CD4-positive, alpha-beta T cell treated with Interleukin-15 for 4 hours (primary cell): ENCODE measurements around the gene DIO3.
"Not testable (repeated sequence)": the region's sequence is repeated elsewhere in the genome, so short reads cannot be mapped to it uniquely, and the experiment has no call there.

Source experiments
- DNase-seq: peaks from one replicate; pipeline ENCODE4 v3.0.0-alpha.2; 2020; ENCODE audit warnings: low spot score

The DIO3 gene

GRCh38 chr14:101543814-101544213 lies 17.5 kb upstream of the DIO3 start:
- no peak for DNase-seq

GRCh38 chr14:101544550-101544949 lies 16.7 kb upstream of the DIO3 start:
- no peak for DNase-seq

GRCh38 chr14:101546706-101547105 lies 14.6 kb upstream of the DIO3 start:
- no peak for DNase-seq

GRCh38 chr14:101547107-101547738 lies 14.1 kb upstream of the DIO3 start:
- DNase-seq = no peak

GRCh38 chr14:101547961-101548669 lies 13.2 kb upstream of the DIO3 start:
- no peak for DNase-seq

- DNase-seq = no peak
These were observed 12.6 kb upstream of the DIO3 start for GRCh38 chr14:101548710-101549109.

GRCh38 chr14:101549154-101549553 lies 12.1 kb upstream of the DIO3 start:
- DNase-seq = no peak

GRCh38 chr14:101550202-101550912 lies 10.9 kb upstream of the DIO3 start:
- not testable (repeated sequence) for DNase-seq

- DNase-seq = no peak
These were observed 9.3 kb upstream of the DIO3 start for GRCh38 chr14:101551729-101552595.

- DNase-seq = no peak
These were observed 8.5 kb upstream of the DIO3 start for GRCh38 chr14:101552786-101553231.

- no peak for DNase-seq
These were observed 7.9 kb upstream of the DIO3 start for GRCh38 chr14:101553393-101553792.

GRCh38 chr14:101553931-101554330 lies 7.4 kb upstream of the DIO3 start:
- no peak for DNase-seq

- no peak for DNase-seq
These were observed 6.2 kb upstream of the DIO3 start for GRCh38 chr14:101554991-101555668.

- not testable (repeated sequence) for DNase-seq
These were observed 5.6 kb upstream of the DIO3 start for GRCh38 chr14:101555669-101556043.

GRCh38 chr14:101556131-101556530 lies 5.2 kb upstream of the DIO3 start:
- no peak for DNase-seq

GRCh38 chr14:101556566-101557320 lies 4.6 kb upstream of the DIO3 start:
- DNase-seq = no peak

GRCh38 chr14:101557321-101557695 lies 4.0 kb upstream of the DIO3 start:
- DNase-seq = no peak

GRCh38 chr14:101557811-101558738 lies 3.2 kb upstream of the DIO3 start:
- no peak for DNase-seq

- DNase-seq = no peak
These were observed 2.5 kb upstream of the DIO3 start for GRCh38 chr14:101558739-101559240.

- DNase-seq = no peak
These were observed 2.1 kb upstream of the DIO3 start for GRCh38 chr14:101559250-101559623.
